ENCODE results near the gene CFAP74. TPM values are rescaled to one million over a fixed set of nuclear protein-coding genes. Genes with fewer than 3 reads are reported as not detected.
A peak's percentile ranks its signal among the peaks of the same experiment; 100 is the strongest.

Gene CFAP74
- total and polyA plus RNA-seq, 3 donors from 2014 or later: 16.4 to 25.5 (median 24.9) TPM

DNA sequence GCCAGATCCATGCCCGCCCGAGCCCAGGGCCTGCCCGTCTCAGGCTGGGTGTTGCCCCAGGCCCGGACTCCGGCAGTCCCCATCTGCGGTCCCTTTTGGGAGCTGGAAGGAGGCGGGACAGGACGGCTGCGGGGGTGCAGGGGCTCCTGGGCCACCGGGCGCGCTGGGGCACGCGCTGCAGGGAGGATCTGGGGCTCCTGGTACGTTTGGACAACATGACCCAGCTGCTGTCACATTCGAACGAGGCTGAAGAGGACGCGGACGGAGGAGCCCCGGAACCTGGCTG is 95.1 kb downstream of the CFAP74 start:
- WGBS, 2 donors: 5% methylated on average over 21 of the region's 21 CpGs; no CpG with 5 or more reads in 1 of the 2 donors
- Histone ChIP-seq H3K4me3 (peak overlapping the region; percentile 75), H3K9me3 (no peaks in the 10 kb centered on the region), H3K4me1 (peaks cover 11% of the 10 kb centered on the region), H3K36me3 (ENCODE audit: low read depth, missing control alignments) (no peaks in the 10 kb centered on the region), H3K27me3 (no peaks in the 10 kb centered on the region), H3K27ac (peak overlapping the region; percentile 63 to 88)
- no peak for DNase-seq
- no peak for TF ChIP-seq POLR2A (IDR thresholded peaks at IDR 0.05)
- TF ChIP-seq, protein P1, sequence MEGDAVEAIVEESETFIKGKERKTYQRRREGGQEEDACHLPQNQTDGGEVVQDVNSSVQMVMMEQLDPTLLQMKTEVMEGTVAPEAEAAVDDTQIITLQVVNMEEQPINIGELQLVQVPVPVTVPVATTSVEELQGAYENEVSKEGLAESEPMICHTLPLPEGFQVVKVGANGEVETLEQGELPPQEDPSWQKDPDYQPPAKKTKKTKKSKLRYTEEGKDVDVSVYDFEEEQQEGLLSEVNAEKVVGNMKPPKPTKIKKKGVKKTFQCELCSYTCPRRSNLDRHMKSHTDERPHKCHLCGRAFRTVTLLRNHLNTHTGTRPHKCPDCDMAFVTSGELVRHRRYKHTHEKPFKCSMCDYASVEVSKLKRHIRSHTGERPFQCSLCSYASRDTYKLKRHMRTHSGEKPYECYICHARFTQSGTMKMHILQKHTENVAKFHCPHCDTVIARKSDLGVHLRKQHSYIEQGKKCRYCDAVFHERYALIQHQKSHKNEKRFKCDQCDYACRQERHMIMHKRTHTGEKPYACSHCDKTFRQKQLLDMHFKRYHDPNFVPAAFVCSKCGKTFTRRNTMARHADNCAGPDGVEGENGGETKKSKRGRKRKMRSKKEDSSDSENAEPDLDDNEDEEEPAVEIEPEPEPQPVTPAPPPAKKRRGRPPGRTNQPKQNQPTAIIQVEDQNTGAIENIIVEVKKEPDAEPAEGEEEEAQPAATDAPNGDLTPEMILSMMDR (IDR thresholded peaks at IDR 0.05): no peak
- intact Hi-C loops (cut with DNase I; ENCODE audit: low total_unique reads): loop anchor here (10.0 kb wide), 1 partner anchor 134 kb away; the partner anchor contains the start of gene NADK

DNA sequence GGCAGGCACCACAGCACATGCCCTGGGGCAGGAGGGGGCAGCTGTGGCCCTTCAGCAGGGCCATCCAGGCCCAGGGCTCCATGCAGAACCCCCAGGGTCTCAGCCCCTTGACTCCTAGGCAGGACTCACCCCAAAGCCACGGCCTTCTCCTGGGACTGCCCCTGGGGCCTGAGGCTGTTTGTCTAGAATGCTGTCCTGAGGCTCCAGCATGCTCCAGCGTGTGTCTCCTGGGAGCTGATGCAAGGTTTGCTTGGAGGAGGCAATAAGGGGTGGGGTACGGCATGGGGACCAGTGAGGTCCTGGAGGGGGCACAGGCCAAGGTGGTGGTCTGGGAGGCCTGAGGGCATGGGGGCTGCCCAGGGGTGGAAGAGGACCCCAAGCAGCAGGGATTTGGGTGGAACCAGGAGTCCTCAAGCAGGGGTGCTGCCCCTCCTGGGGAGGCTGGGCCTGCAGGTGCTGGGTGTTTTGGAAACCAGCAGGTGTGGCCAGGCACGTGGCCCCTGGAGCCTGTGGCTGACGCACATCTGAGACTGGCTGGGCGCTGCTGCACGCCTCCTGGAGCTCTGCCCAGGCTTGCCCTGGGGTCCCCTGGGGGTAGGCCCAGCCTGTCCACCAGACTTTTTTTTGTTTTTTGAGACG is 96.4 kb downstream of the CFAP74 start:
- DNase-seq: no peak
- Histone ChIP-seq H3K27ac (no peak overlapping the region), H3K4me1 (peaks cover 11% of the 10 kb centered on the region), H3K4me3 (no peak overlapping the region), H3K9me3 (no peaks in the 10 kb centered on the region), H3K36me3 (ENCODE audit: low read depth, missing control alignments) (no peaks in the 10 kb centered on the region), H3K27me3 (no peaks in the 10 kb centered on the region)
- intact Hi-C loops (cut with DNase I; ENCODE audit: low total_unique reads): loop anchor here (10.0 kb wide), 1 partner anchor 132 kb away; the partner anchor contains the start of gene NADK
- 81 to 82% methylated on average over 5 to 8 of the region's 8 CpGs for WGBS, 2 donors
- TF ChIP-seq POLR2A (IDR thresholded peaks at IDR 0.05): no peak
- TF ChIP-seq, protein P1 (IDR thresholded peaks at IDR 0.05): no peak

DNA sequence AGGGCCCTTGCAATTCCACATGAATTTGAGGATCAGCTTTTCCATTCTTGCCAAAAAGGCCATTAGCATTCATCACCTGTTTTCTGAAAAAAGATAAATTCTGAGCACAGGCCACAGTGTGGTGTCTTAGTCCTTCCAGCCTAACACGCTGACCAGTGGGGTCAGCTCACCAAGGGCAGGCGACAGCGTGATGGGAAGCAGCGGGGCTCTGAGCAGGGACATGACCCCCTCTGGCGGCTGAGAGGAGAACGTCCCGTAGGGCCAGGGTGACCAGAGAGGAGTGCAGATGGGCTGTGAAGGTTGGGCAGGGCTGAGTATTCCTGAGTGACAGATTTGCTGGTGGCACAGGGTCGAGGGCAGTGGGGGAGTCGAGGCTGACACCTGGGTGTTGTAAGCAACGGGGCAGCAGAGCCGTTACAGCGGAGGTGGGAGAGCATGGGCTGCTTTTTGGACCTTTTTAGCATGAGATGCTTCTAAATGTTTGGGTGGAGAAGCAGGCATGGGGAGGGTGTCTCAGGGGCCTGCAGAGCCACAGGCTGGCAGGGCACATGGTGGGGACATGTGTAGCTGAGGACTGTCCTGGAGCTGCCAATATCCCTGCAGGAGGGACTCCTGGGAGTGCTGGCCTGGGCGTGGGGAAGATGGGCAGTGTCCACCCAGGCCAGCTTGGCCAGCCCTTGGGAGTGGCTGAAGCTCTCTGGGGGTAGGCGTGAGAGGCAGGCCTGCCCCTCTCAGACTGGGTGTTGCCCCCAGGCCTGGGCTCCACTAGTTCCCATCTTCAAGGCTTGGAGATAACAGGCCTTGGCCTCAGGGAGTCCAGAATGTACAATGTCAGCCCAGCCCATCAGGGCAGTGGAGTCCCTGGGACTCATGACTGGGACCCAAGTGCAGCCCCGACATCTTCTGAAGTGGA is 97.1 kb downstream of the CFAP74 start:
- TF ChIP-seq POLR2A (IDR thresholded peaks at IDR 0.05): no peak
- TF ChIP-seq, protein P1 (IDR thresholded peaks at IDR 0.05): peak; percentile 74 to 91 (median 88)
- no peak overlapping the region for H3K27ac ChIP-seq
- peaks cover 11% of the 10 kb centered on the region for H3K4me1 ChIP-seq
- intact Hi-C loops (cut with DNase I; ENCODE audit: low total_unique reads): loop anchor here (10.0 kb wide), 1 partner anchor 132 kb away; the partner anchor contains the start of gene NADK
- H3K4me3 ChIP-seq: no peak overlapping the region
- no peaks in the 10 kb centered on the region for H3K9me3 ChIP-seq
- peak; percentile 90 for DNase-seq
- WGBS, 2 donors: 39 to 44% methylated on average over 13 to 15 of the region's 15 CpGs
- H3K27me3 ChIP-seq: no peaks in the 10 kb centered on the region
- no peaks in the 10 kb centered on the region for H3K36me3 ChIP-seq (ENCODE audit: low read depth, missing control alignments)

DNA sequence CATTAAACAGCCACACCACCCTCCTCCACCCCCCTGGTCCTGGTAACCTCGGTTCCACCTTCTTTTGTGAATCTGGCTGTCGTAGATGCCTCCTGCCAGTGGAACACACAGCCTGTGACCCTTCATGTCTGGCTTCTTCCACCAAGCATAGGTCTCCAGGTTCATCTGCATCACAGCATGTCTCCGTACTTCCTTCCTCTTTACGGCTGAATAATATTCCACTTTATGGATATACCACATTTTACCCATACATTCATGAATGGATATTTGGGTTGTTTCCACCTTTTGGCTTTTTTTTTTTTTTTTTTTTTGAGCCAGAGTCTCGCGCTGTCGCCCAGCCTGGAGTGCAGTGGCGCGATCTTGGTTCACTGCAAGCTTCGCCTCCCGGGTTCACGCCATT is 100.4 kb downstream of the CFAP74 start:
- no peaks in the 10 kb centered on the region for H3K9me3 ChIP-seq
- peaks cover 8% of the 10 kb centered on the region for H3K4me1 ChIP-seq
- no peak overlapping the region for H3K27ac ChIP-seq
- H3K4me3 ChIP-seq: no peak overlapping the region
- no peaks in the 10 kb centered on the region for H3K27me3 ChIP-seq
- no peak for DNase-seq
- intact Hi-C loops (cut with DNase I; ENCODE audit: low total_unique reads): loop anchor here (10.0 kb wide), 1 partner anchor 128 kb away; the partner anchor contains the start of gene NADK
- WGBS, 2 donors: 96 to 99% methylated on average over 12 of the region's 12 CpGs
- TF ChIP-seq, protein P1 (IDR thresholded peaks at IDR 0.05): no peak
- TF ChIP-seq POLR2A (IDR thresholded peaks at IDR 0.05): no peak
- no peaks in the 10 kb centered on the region for H3K36me3 ChIP-seq (ENCODE audit: low read depth, missing control alignments)

Data from testis (tissue), 3 donors.